Measurements from ENCODE around the gene CLMP.

Gene CLMP

GRCh38 chr11:123187665-123188507 lies 7.2 kb downstream of the CLMP start:
- DNase-seq: no peak

DNA sequence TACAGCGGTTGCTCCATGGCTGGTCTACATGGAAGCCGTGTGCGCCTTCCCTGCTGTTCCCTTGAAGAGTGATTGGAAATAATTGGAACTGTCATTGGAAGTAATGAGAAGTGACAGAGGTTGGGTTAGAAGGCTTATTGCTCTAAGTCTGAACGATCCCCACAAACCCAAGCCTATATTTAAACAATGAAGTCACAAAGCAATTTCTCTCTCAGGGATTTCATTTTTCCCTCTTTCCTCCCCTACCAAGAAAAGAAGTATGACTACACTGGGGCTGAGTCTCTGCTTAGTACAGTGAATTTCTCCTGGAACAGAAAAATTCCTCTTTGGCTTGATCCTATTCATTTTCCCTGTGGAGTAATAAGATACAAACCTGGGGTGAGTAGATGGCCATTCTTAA lies 7.8 kb downstream of the CLMP start:
- DNase-seq: no peak

GRCh38 chr11:123186286-123186685 lies 8.8 kb downstream of the CLMP start:
- no peak for DNase-seq

- DNase-seq: no peak
These were observed 9.7 kb downstream of the CLMP start for GRCh38 chr11:123185326-123185725.

GRCh38 chr11:123184531-123184930 lies 10.5 kb downstream of the CLMP start:
- DNase-seq: no peak

GRCh38 chr11:123183391-123184099 lies 11.5 kb downstream of the CLMP start:
- no peak for DNase-seq

DNA sequence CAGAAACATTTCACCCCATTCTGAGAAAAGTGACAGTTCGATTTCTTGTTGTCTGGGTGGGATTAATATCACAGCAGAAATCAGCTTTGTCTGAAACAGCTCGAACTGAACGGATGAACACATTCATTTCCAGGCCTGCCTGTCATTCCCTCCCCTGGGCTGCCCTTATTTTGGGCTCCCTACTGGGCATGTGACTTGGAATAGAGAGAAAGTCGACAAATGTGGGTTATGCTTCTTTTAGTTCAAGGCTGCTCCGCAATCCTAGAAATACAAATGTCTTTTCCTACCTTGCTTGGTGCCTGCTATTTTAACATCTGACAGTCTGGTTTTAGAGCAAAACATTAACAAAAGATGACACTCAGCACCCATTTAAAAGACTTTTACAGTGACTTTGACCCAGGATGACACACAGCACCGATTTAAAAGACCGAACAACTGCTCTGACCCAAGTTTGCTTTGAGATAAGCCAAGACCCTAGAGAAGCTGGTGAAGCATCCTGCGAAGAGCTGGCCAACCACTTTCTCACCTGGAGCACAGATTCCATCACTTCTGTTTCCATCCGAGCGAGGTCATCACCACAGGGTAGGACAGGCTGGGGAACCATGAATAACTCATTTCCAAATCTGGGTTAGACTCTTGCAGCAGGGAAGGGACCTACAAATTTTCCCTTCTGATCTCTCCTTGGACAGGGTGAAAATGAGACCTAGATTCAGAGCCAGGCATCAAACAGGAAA lies 13.1 kb downstream of the CLMP start:
- no peak for DNase-seq

DNA sequence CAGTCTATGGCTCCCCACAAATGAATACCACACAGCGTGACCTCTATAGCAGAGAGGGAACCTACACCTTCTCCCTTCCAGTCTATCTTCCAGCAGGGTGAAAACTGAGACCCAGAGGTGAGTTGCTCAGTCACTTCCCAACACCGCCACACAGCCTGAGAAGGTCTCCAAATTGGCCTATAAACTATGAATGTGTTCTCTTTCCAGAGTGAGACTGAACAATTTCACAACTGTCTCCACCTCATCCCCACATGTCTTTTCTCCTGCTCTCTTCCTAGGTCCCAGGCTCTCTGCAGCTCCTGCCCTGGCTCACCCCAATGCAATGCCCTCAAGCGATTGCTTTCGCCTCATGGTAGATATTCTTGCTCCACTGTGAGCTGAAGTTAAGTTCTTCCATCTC lies 14.0 kb downstream of the CLMP start:
- no peak for DNase-seq

GRCh38 chr11:123180574-123180973 lies 14.5 kb downstream of the CLMP start:
- no peak for DNase-seq

- no peak for DNase-seq
These were observed 14.9 kb downstream of the CLMP start for GRCh38 chr11:123180166-123180565.

GRCh38 chr11:123179586-123179985 lies 15.5 kb downstream of the CLMP start:
- DNase-seq: no peak

DNA sequence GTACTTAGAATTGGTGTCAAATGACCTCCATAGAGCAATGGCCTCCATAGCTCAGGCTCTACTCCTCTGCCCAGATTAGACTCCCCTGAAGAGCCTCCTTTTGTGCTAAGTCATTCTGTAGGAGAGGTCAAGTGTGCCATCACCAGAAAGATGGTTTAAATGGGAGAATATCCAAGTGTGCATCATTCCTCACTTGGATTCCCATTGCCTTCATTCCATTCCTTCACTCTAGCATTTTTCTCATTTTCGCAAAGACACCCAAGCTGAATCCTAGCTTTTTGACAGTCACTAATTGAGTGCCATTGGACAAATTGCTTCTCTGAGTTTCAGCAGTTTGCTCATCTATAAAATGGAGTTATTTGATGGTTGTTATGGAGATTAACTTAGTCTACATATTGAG lies 16.9 kb downstream of the CLMP start:
- no peak for DNase-seq

GRCh38 chr11:123176785-123177184 lies 18.3 kb downstream of the CLMP start:
- DNase-seq: no peak

- DNase-seq: no peak
These were observed 20.6 kb downstream of the CLMP start for GRCh38 chr11:123174196-123175183.

GRCh38 chr11:123173856-123174186 lies 21.2 kb downstream of the CLMP start:
- no peak for DNase-seq

GRCh38 chr11:123173040-123173855 lies 21.8 kb downstream of the CLMP start:
- no peak for DNase-seq

DNA sequence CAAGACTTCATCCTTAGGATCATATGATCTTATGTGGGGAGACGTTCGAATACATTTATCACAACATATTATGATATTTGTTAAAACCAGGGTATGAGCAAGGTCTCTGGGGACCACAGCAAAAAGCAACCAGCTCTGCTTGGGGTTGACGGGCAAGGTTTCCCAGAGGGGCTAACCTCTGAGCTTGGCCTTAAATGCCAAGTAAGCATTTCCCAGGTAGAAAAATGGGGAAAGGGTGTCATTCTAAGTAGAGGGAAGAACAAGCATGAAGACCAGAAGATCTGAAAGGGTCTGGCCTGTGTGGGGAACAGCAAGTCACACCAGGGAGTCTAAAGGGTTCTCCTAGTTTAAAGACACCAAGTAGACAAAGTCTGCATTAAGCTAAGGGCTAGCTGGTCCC lies 24.1 kb downstream of the CLMP start:
- DNase-seq: no peak

- no peak for DNase-seq
These were observed 25.2 kb downstream of the CLMP start for GRCh38 chr11:123169821-123170220.

DNA sequence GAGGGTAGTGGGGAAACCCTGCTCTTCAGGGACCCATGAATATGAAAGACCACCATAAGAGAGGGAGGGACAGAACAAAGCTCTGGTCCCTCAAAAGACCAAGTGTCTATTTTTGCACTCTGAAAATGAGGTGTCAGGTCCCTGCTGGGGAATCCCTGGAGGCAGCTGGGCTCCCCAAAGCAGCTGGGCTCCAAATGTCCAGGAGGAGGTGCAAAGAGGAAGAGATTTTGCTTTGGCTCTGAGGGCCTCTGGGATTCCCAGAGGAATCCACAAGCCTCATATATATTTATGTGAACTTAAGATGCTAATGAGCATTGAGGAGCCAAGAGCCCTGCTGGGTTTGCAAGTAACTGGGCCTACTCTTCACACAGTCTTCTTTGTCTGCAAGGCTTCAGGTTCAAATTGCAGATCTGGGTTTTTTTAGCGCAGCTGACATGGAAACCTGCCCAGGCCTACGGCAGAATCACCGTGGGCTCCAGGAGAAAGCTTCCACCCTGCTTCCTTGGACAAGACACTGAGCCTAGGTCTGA lies 26.0 kb downstream of the CLMP start:
- DNase-seq: no peak

DNA sequence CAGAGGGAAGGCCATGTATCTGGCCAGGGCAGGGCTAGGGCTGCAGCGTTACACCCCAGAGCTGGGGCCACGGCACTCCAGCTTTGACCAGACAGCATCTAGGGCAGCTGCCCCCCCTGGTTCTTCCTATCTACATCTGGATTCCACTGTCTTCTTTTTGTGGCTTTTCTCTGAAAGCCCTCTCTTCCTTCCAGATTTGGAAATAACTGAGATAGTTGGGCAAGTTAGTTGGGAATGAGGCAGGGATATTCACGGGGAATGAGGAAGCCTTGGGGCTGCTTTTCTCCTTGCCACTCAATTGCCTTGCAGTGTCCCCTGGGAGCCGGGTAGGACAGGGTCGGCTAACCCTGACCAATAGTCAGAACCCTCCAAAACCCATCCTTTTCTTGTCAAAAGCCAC lies 26.8 kb downstream of the CLMP start:
- DNase-seq: no peak

DNA sequence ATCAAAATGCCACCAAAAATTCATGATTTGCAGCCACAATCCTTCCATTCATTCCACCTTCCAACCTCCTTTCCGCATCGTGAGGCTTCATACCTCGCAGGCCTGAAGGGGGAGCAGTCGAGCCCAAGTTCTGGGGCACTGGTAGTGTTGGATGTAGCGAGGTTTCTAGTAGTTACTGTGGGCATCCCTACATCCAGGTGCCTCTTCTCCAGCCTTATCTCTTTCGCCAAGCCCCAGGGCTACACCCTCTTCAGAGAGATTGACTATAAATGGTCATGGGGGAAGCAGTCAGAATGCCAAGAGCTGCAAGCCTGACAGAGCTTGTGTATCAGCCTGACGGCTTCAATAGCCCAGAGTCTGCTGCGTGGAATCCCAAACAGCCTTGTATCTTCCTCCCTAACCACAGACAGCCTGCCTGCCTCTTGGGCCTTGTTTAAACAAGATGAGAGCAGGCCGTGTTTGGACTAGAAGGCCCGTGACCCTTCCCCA lies 28.9 kb downstream of the CLMP start:
- no peak for DNase-seq

Data from GDM1 (cell line).